ENCODE measurements around the gene MAP7.
"Not testable (repeated sequence)": the region's sequence is repeated elsewhere in the genome, so short reads cannot be mapped to it uniquely, and the experiment has no call there.

MAP7 gene

DNA sequence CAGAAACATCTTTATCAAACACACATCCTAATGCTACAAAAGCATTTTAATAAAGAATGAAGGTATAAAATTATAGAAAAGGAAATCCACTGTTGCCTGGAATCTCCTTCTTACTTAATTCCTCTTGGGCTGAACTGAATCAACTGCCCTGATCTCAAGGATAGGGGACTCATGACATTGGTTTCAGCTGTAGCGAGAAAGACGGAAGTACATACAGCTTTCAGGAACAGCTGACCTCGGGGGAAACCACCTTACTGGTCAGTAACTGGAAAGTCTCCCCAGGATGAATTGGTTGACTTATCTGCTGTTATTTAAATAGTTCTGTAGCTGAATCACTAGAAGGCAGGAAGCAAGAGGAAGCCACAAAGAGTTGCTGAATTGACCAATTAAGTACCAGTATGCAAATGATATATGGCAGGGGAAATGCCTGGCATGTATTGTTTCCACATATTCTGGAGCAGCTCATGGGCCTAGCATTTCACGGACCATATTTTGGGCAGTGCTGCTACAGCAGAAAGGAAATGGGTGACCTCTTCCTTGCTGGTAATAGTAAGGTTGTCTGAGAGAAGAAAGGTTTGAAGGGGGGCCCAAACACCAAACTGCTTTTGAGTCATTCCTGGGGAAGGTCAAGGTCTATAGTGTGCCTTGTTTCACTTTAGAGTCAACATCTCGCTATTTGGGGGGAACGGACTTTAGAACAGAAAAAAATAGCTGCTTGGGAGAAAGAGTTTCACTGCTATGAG is 43.7 kb upstream of the MAP7 start:
- Histone ChIP-seq H4K8ac (ENCODE audit: low read depth, low read length) (no peak overlapping the region), H3K23ac (ENCODE audit: low read depth, low read length, poor library complexity) (no peak overlapping the region), H2BK120ac (ENCODE audit: low read depth, low read length) (no peak overlapping the region), H2BK15ac (ENCODE audit: low read length) (no peak overlapping the region), H3K4me3 (ENCODE audit: low read length in 2 of 2) (no peak overlapping the region), H3K4ac (ENCODE audit: low read length) (no peak overlapping the region), H3K4me2 (ENCODE audit: insufficient read depth, low read length, poor library complexity, severe bottlenecking) (no peak overlapping the region), H2BK12ac (ENCODE audit: low read length) (no peak overlapping the region), H4K91ac (ENCODE audit: low read depth, low read length, poor library complexity) (no peak overlapping the region), H2AK5ac (ENCODE audit: low read depth, low read length) (no peak overlapping the region), H3K27me3 (ENCODE audit: control insufficient read depth in 3 of 3, insufficient read depth in 3 of 3, low read depth in 1 of 3, low read length in 3 of 3) (no peaks in the 10 kb centered on the region), H3K9me3 (replicated peaks in 1 of 2; ENCODE audit: control insufficient read depth in 2 of 2, insufficient read depth in 1 of 2, low read depth in 1 of 2, low read length in 2 of 2) (peaks cover 0 to 2% of the 10 kb centered on the region in 2 donors), H2AFZ (ENCODE audit: low read length) (no peak overlapping the region), H3K14ac (ENCODE audit: low read length) (no peak overlapping the region), H2BK5ac (ENCODE audit: low read length) (no peak overlapping the region), H3K36me3 (replicated peaks in 1 of 2; ENCODE audit: control insufficient read depth in 2 of 2, insufficient read depth in 2 of 2, low read length in 2 of 2) (no peaks in the 10 kb centered on the region), H3K18ac (ENCODE audit: low read length) (no peak overlapping the region), H3K27ac (replicated peaks; ENCODE audit: low read length) (no peak overlapping the region), H3K4me1 (ENCODE audit: control insufficient read depth in 2 of 2, insufficient read depth in 1 of 2, low read depth in 1 of 2, low read length in 2 of 2) (no peaks in the 10 kb centered on the region), H3K79me1 (ENCODE audit: low read depth, low read length) (no peaks in the 10 kb centered on the region), H3K9ac (ENCODE audit: low read depth, low read length, poor library complexity) (no peak overlapping the region)
- no peak for DNase-seq (ENCODE audit: low spot score)
- WGBS, 2 donors (ENCODE audit: extremely low coverage in 2 of 2, insufficient read length in 2 of 2, insufficient replicate concordance in 1 of 2): no CpG with 5 or more reads among the region's 6 CpGs

DNA sequence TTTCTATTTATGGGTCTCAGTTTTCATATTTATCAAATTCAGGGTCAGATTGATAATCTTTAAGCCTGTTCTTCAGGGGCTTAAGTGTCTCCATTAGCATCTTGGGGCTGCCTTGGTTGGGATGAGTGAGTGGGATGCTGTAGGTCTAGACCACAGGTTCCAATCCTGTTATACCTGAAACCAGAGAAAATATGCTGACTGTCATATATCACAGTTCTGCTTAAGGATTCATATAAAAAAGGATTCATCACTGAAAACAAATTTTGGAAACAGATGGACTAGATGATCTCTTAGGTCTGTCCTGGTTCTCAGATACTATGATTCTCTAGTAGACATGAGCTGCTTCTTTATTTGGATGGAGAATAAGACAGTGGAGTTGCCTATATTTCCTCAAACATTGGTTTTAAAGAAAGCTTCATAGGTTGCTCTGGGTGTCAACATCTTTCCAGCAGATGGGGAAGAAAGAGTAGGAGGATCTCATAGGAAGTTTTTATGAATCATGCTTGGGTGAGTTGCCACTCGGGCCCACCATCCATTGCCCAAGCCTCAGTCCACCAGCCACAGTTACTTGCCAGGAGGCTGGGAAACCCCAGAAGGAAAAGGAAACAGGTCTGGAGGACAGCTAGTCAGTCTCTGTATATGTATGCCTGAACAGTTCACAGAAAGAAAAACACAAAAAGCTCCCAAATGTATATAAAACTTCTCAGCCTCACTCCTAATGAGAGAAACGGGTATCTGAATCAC is 42.9 kb upstream of the MAP7 start:
- DNase-seq (ENCODE audit: low spot score): no peak
- Histone ChIP-seq H4K8ac (ENCODE audit: low read depth, low read length) (no peak overlapping the region), H2BK12ac (ENCODE audit: low read length) (no peak overlapping the region), H3K27me3 (ENCODE audit: control insufficient read depth in 3 of 3, insufficient read depth in 3 of 3, low read depth in 1 of 3, low read length in 3 of 3) (no peaks in the 10 kb centered on the region), H3K9ac (ENCODE audit: low read depth, low read length, poor library complexity) (no peak overlapping the region), H2BK5ac (ENCODE audit: low read length) (no peak overlapping the region), H2AK5ac (ENCODE audit: low read depth, low read length) (no peak overlapping the region), H3K27ac (replicated peaks; ENCODE audit: low read length) (no peak overlapping the region), H4K91ac (ENCODE audit: low read depth, low read length, poor library complexity) (no peak overlapping the region), H3K9me3 (replicated peaks in 1 of 2; ENCODE audit: control insufficient read depth in 2 of 2, insufficient read depth in 1 of 2, low read depth in 1 of 2, low read length in 2 of 2) (peaks cover 0 to 2% of the 10 kb centered on the region in 2 donors), H3K36me3 (replicated peaks in 1 of 2; ENCODE audit: control insufficient read depth in 2 of 2, insufficient read depth in 2 of 2, low read length in 2 of 2) (no peaks in the 10 kb centered on the region), H3K79me1 (ENCODE audit: low read depth, low read length) (no peaks in the 10 kb centered on the region), H3K23ac (ENCODE audit: low read depth, low read length, poor library complexity) (no peak overlapping the region), H3K4ac (ENCODE audit: low read length) (no peak overlapping the region), H3K4me3 (ENCODE audit: low read length in 2 of 2) (no peak overlapping the region), H3K18ac (ENCODE audit: low read length) (no peak overlapping the region), H3K14ac (ENCODE audit: low read length) (no peak overlapping the region), H3K4me1 (ENCODE audit: control insufficient read depth in 2 of 2, insufficient read depth in 1 of 2, low read depth in 1 of 2, low read length in 2 of 2) (no peaks in the 10 kb centered on the region), H2AFZ (ENCODE audit: low read length) (no peak overlapping the region), H2BK120ac (ENCODE audit: low read depth, low read length) (no peak overlapping the region), H3K4me2 (ENCODE audit: insufficient read depth, low read length, poor library complexity, severe bottlenecking) (no peak overlapping the region), H2BK15ac (ENCODE audit: low read length) (no peak overlapping the region)
- WGBS, 2 donors (ENCODE audit: extremely low coverage in 2 of 2, insufficient read length in 2 of 2, insufficient replicate concordance in 1 of 2): no CpG with 5 or more reads among the region's 2 CpGs

DNA sequence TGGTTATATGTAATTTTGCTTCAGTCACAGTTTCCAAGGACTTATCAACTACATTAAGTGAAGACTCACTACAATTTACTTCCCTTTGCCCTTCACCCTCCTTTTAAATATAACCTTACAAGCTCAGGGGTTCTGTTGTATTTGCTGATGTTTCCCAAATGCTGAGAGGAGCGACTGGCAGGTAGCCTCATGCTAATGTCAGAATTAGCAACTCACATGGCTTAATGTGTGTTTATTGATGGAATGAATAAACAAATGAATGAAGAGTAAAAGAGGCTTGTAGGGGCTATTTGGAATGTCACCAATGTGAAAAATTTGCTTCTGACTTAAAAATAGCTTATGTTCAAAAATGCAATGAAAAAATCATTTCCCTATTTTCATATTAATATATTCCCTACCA is 41.4 kb upstream of the MAP7 start:
- Histone ChIP-seq H3K9ac (ENCODE audit: low read depth, low read length, poor library complexity) (no peak overlapping the region), H3K4ac (ENCODE audit: low read length) (no peak overlapping the region), H3K27me3 (ENCODE audit: control insufficient read depth in 3 of 3, insufficient read depth in 3 of 3, low read depth in 1 of 3, low read length in 3 of 3) (no peaks in the 10 kb centered on the region), H2BK120ac (ENCODE audit: low read depth, low read length) (no peak overlapping the region), H3K27ac (replicated peaks; ENCODE audit: low read length) (no peak overlapping the region), H2BK15ac (ENCODE audit: low read length) (no peak overlapping the region), H2BK5ac (ENCODE audit: low read length) (no peak overlapping the region), H4K8ac (ENCODE audit: low read depth, low read length) (no peak overlapping the region), H2BK12ac (ENCODE audit: low read length) (no peak overlapping the region), H3K18ac (ENCODE audit: low read length) (no peak overlapping the region), H3K4me1 (ENCODE audit: control insufficient read depth in 2 of 2, insufficient read depth in 1 of 2, low read depth in 1 of 2, low read length in 2 of 2) (no peaks in the 10 kb centered on the region), H3K4me3 (ENCODE audit: low read length in 2 of 2) (no peak overlapping the region), H3K9me3 (replicated peaks in 1 of 2; ENCODE audit: control insufficient read depth in 2 of 2, insufficient read depth in 1 of 2, low read depth in 1 of 2, low read length in 2 of 2) (peaks cover 0 to 2% of the 10 kb centered on the region in 2 donors), H3K23ac (ENCODE audit: low read depth, low read length, poor library complexity) (no peak overlapping the region), H2AFZ (ENCODE audit: low read length) (no peak overlapping the region), H2AK5ac (ENCODE audit: low read depth, low read length) (no peak overlapping the region), H3K79me1 (ENCODE audit: low read depth, low read length) (no peaks in the 10 kb centered on the region), H4K91ac (ENCODE audit: low read depth, low read length, poor library complexity) (no peak overlapping the region), H3K4me2 (ENCODE audit: insufficient read depth, low read length, poor library complexity, severe bottlenecking) (no peak overlapping the region), H3K14ac (ENCODE audit: low read length) (no peak overlapping the region), H3K36me3 (replicated peaks in 1 of 2; ENCODE audit: control insufficient read depth in 2 of 2, insufficient read depth in 2 of 2, low read length in 2 of 2) (no peaks in the 10 kb centered on the region)
- no CpG with 5 or more reads among the region's 1 CpG for WGBS, 2 donors (ENCODE audit: extremely low coverage in 2 of 2, insufficient read length in 2 of 2, insufficient replicate concordance in 1 of 2)
- DNase-seq (ENCODE audit: low spot score): no peak

DNA sequence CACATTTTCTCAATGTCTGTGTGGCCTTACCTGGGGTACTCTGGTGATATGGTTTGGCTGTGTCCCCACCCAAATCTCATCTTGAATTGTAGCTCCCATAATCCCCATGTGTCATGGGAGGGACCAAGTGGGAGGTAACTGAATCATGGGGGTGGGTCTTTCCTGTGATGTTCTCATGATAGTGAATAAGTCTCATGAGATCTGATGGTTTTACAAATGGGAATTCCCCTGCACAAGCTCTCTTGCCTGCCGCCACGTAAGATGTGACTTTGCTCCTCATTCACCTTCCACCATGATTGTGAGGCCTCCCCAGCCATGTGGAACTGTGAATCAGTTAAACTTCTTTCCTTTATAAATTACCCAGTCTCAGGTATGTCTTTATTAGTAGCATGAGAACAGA is 40.6 kb upstream of the MAP7 start:
- not testable (repeated sequence) for H3K9ac ChIP-seq (ENCODE audit: low read depth, low read length, poor library complexity); H3K36me3 ChIP-seq (replicated peaks in 1 of 2; ENCODE audit: control insufficient read depth in 2 of 2, insufficient read depth in 2 of 2, low read length in 2 of 2); H3K4me2 ChIP-seq (ENCODE audit: insufficient read depth, low read length, poor library complexity, severe bottlenecking); H4K91ac ChIP-seq (ENCODE audit: low read depth, low read length, poor library complexity); DNase-seq (ENCODE audit: low spot score); H3K27ac ChIP-seq (replicated peaks; ENCODE audit: low read length); H4K8ac ChIP-seq (ENCODE audit: low read depth, low read length); H2BK12ac ChIP-seq (ENCODE audit: low read length); H2BK5ac ChIP-seq (ENCODE audit: low read length); H3K27me3 ChIP-seq (ENCODE audit: control insufficient read depth in 3 of 3, insufficient read depth in 3 of 3, low read depth in 1 of 3, low read length in 3 of 3); H2BK15ac ChIP-seq (ENCODE audit: low read length); H3K14ac ChIP-seq (ENCODE audit: low read length); H3K4ac ChIP-seq (ENCODE audit: low read length); H3K23ac ChIP-seq (ENCODE audit: low read depth, low read length, poor library complexity); H3K18ac ChIP-seq (ENCODE audit: low read length); H3K4me1 ChIP-seq (ENCODE audit: control insufficient read depth in 2 of 2, insufficient read depth in 1 of 2, low read depth in 1 of 2, low read length in 2 of 2); H3K79me1 ChIP-seq (ENCODE audit: low read depth, low read length); H3K9me3 ChIP-seq (replicated peaks in 1 of 2; ENCODE audit: control insufficient read depth in 2 of 2, insufficient read depth in 1 of 2, low read depth in 1 of 2, low read length in 2 of 2); H2BK120ac ChIP-seq (ENCODE audit: low read depth, low read length); H2AFZ ChIP-seq (ENCODE audit: low read length); H2AK5ac ChIP-seq (ENCODE audit: low read depth, low read length); H3K4me3 ChIP-seq (ENCODE audit: low read length in 2 of 2)
- no CpG with 5 or more reads among the region's 2 CpGs for WGBS, 2 donors (ENCODE audit: extremely low coverage in 2 of 2, insufficient read length in 2 of 2, insufficient replicate concordance in 1 of 2)
